HCT116 (cell line): ENCODE data around the gene RAPGEF3. TPM values are rescaled to one million over a fixed set of nuclear protein-coding genes. Genes with fewer than 3 reads are reported as not detected.

Experiments
- ATAC-seq: fragments of 200-7000 bp; cut with Tn5 transposase; 2 replicates; pipeline ENCODE4 v1.9.1; 2020; ENCODE audit warnings: mild to moderate bottlenecking, moderate library complexity
- BruUV-seq: library from RNA; stranded (reverse); fragments of 400-500 nt; replicated peaks from 2 replicates; lab custom pipeline; 2021; lab: Mats Ljungman, UMichigan
- CTCF ChIA-PET: fragments of 300-600 bp; sonication (Branson Sonifier 250); formaldehyde crosslinking; loops from one replicate; lab custom pipeline; 2021; ENCODE audit warnings: antibody characterized with exemption; lab: Charles Lee
- POLR2A ChIA-PET: fragments of 300-600, 350-600 bp; sonication (Branson Sonifier 250); formaldehyde crosslinking; loops from one replicate; lab custom pipeline; 2021; ENCODE audit warnings: antibody characterized with exemption; lab: Charles Lee
- RAD21 ChIA-PET, 2 experiments: fragments of 300-600 bp; sonication (Branson Sonifier 250); formaldehyde crosslinking; loops; one replicate each; lab custom pipeline; 2023; ENCODE audit warnings: low total read pairs in 2 of 2; ENCODE audit not compliant: uncharacterized antibody in 2 of 2, unreplicated experiment in 2 of 2, low non-redundant PET in 1 of 2; lab: Charles Lee
- DNase-seq: peaks from one replicate; pipeline ENCODE4 v3.0.0-alpha.2; 2010; ENCODE audit warnings: low read depth, low spot score
- H2AFZ ChIP-seq: fragments of 200-600 bp; shearing (Covaris generic), sonication (generic); 2 replicates; pipeline ENCODE4 v1.6.1; 2017; ENCODE audit warnings: low read depth, mixed run types, mixed read lengths, antibody characterized with exemption, low read length; ENCODE audit not compliant: poor library complexity, severe bottlenecking
- H3K27ac ChIP-seq: 2 replicates; pipeline ENCODE4 v1.5.1; 2012; ENCODE audit warnings: low read depth, low read length
- H3K27me3 ChIP-seq: fragments of 200-600 bp; sonication (generic); 2 replicates; pipeline ENCODE4 v1.6.1; 2016; ENCODE audit warnings: mixed run types, low read length, mixed read lengths; ENCODE audit not compliant: insufficient read depth
- H3K36me3 ChIP-seq, 2 experiments: fragments of 200-500 bp in 1 of 2; fragments of 200-600 bp in 1 of 2; sonication (Bioruptor generic) in 1 of 2; sonication (generic) in 1 of 2; 2 replicates each; pipeline versions ENCODE4 v1.5.1 to v1.6.1; 2014 to 2016; ENCODE audit warnings: low read length in 2 of 2, inconsistent platforms in 1 of 2, mixed read lengths in 1 of 2, mixed run types in 1 of 2; ENCODE audit not compliant: insufficient read depth in 2 of 2, control insufficient read depth in 1 of 2
- H3K4me1 ChIP-seq, 2 experiments: fragments of 200-600 bp in 1 of 2; sonication (generic) in 1 of 2; 2 replicates each; pipeline versions ENCODE4 v1.5.1 to v1.6.1; 2012 to 2017; ENCODE audit warnings: low read length in 2 of 2, inconsistent platforms in 1 of 2, mild to moderate bottlenecking in 1 of 2, mixed read lengths in 1 of 2, mixed run types in 1 of 2, moderate library complexity in 1 of 2; ENCODE audit not compliant: insufficient read depth in 2 of 2, control insufficient read depth in 1 of 2
- H3K4me2 ChIP-seq: fragments of 200-600 bp; sonication (generic); 2 replicates; pipeline ENCODE4 v1.6.1; 2017; ENCODE audit warnings: mixed run types, low read length, mixed read lengths
- H3K4me3 ChIP-seq, 2 experiments: fragments of 200-600 bp in 1 of 2; sonication (generic) in 1 of 2; replicated peaks in 1 of 2; 2 replicates each; pipeline ENCODE4 v1.5.1; 2011 to 2016; ENCODE audit warnings: low read length in 2 of 2, control low read depth in 1 of 2, low read depth in 1 of 2, mild to moderate bottlenecking in 1 of 2, mixed read lengths in 1 of 2, mixed run types in 1 of 2
- H3K79me2 ChIP-seq: fragments of 200-600 bp; sonication (generic); 2 replicates; pipeline ENCODE4 v1.6.1; 2017; ENCODE audit warnings: mild to moderate bottlenecking, mixed run types, low read length, moderate library complexity, mixed read lengths; ENCODE audit not compliant: insufficient read depth
- H3K9ac ChIP-seq: fragments of 200-600 bp; sonication (generic); 2 replicates; pipeline ENCODE4 v1.6.1; 2016; ENCODE audit warnings: low read length, mixed read lengths
- H3K9me2 ChIP-seq: fragments of 200-600 bp; sonication (generic), shearing (Covaris generic); 2 replicates; pipeline ENCODE4 v1.6.1; 2017; ENCODE audit warnings: mixed run types, mild to moderate bottlenecking, moderate library complexity; ENCODE audit not compliant: insufficient read depth
- H3K9me3 ChIP-seq, 2 experiments: fragments of 200-500 bp in 1 of 2; fragments of 200-600 bp in 1 of 2; sonication (Bioruptor generic) in 1 of 2; sonication (generic) in 1 of 2; 2 replicates each; pipeline ENCODE4 v1.6.1; 2014 to 2017; ENCODE audit warnings: low read length in 2 of 2, mixed read lengths in 2 of 2, inconsistent platforms in 1 of 2, low read depth in 1 of 2, mild to moderate bottlenecking in 1 of 2, mixed run types in 1 of 2, moderate library complexity in 1 of 2; ENCODE audit not compliant: control insufficient read depth in 1 of 2, insufficient read depth in 1 of 2
- H4K20me1 ChIP-seq: fragments of 200-600 bp; sonication (generic), shearing (Covaris generic); 2 replicates; pipeline ENCODE4 v1.6.1; 2017; ENCODE audit warnings: mixed run types, mild to moderate bottlenecking, moderate library complexity; ENCODE audit not compliant: insufficient read depth
- CBX3 ChIP-seq: IDR thresholded peaks from 2 replicates; pipeline ENCODE4 v1.6.1; 2012; ENCODE audit warnings: low read depth
- CEBPB ChIP-seq: IDR thresholded peaks from 2 replicates; pipeline ENCODE4 v1.6.1; 2012; ENCODE audit warnings: low read depth
- EZH2 ChIP-seq: fragments of 200-600 bp; sonication (generic); IDR thresholded peaks from 2 replicates; pipeline ENCODE4 v1.6.1; 2017; ENCODE audit warnings: antibody characterized with exemption, mixed run types
- EZH2phosphoT487 ChIP-seq: fragments of 200-600 bp; IDR thresholded peaks from 2 replicates; pipeline ENCODE4 v1.6.1; 2018; ENCODE audit warnings: antibody characterized with exemption, borderline replicate concordance
- JUND ChIP-seq: IDR thresholded peaks from 2 replicates; pipeline ENCODE4 v1.6.1; 2012
- POLR2AphosphoS5 ChIP-seq: IDR thresholded peaks from 2 replicates; pipeline ENCODE4 v1.6.1; 2011; ENCODE audit warnings: mild to moderate bottlenecking, low read depth, low read length, moderate library complexity
- RAD21 ChIP-seq: IDR thresholded peaks from 2 replicates; pipeline ENCODE4 v1.6.1; 2012; ENCODE audit warnings: low read depth, mild to moderate bottlenecking
- SIN3A ChIP-seq: IDR thresholded peaks from 2 replicates; pipeline ENCODE4 v1.6.1; 2012; ENCODE audit warnings: low read depth
- SP1 ChIP-seq: IDR thresholded peaks from 2 replicates; pipeline ENCODE4 v1.6.1; 2012; ENCODE audit warnings: low read depth
- SRF ChIP-seq: IDR thresholded peaks from 2 replicates; pipeline ENCODE4 v1.6.1; 2012; ENCODE audit warnings: low read depth
- TCF7L2 ChIP-seq: IDR thresholded peaks from 2 replicates; pipeline ENCODE4 v1.7.0; 2011; ENCODE audit warnings: borderline replicate concordance, inconsistent platforms; ENCODE audit not compliant: insufficient read depth, insufficient read length; ENCODE audit errors: extremely low read depth
- ZFX ChIP-seq: fragments of 450-650 bp; IDR thresholded peaks from 2 replicates; pipeline ENCODE4 v1.6.1; 2017
- ZNF274 ChIP-seq: fragments of 200-500 bp; sonication (Bioruptor generic); IDR thresholded peaks from 2 replicates; pipeline ENCODE4 v1.6.1; 2014; ENCODE audit warnings: mild to moderate bottlenecking, low read depth, low read length, inconsistent platforms
- intact Hi-C: fragments of 100-400 bp; cut with micrococcal nuclease; formaldehyde crosslinking; loops from 2 replicates; pipeline ENCODE4 v1.10.0; 2022
- total RNA-seq: library from RNA; stranded (reverse); gene quantifications from one replicate; pipeline ENCODE4 v1.2.1, GENCODE V29; 2021; ENCODE audit not compliant: unreplicated experiment
- TF ChIP-seq, protein P1 (sequence below), 3 experiments: fragments of 200-600 bp in 1 of 3; sonication (generic) in 1 of 3; IDR thresholded peaks in 2 of 3; conservative IDR thresholded peaks in 1 of 3; 2 replicates each; pipeline ENCODE4 v1.5.1; 2012 to 2017; ENCODE audit warnings: low read depth in 2 of 3, low read length in 2 of 3, antibody characterized with exemption in 1 of 3, borderline replicate concordance in 1 of 3, control low read depth in 1 of 3, mild to moderate bottlenecking in 1 of 3, mixed read lengths in 1 of 3, mixed run types in 1 of 3, moderate library complexity in 1 of 3; ENCODE audit not compliant: insufficient read depth in 1 of 3
- TF ChIP-seq, protein P2 (sequence below): IDR thresholded peaks from 2 replicates; pipeline ENCODE4 v1.6.1; 2012
- TF ChIP-seq, protein P3 (sequence below): IDR thresholded peaks from 2 replicates; pipeline ENCODE4 v1.6.1; 2011; ENCODE audit warnings: mild to moderate bottlenecking, low read length, moderate library complexity; ENCODE audit not compliant: insufficient replicate concordance; ENCODE audit errors: extremely low read depth

Gene RAPGEF3
- total RNA-seq, 1 experiment from 2014 or later = 1.8 TPM

DNA sequence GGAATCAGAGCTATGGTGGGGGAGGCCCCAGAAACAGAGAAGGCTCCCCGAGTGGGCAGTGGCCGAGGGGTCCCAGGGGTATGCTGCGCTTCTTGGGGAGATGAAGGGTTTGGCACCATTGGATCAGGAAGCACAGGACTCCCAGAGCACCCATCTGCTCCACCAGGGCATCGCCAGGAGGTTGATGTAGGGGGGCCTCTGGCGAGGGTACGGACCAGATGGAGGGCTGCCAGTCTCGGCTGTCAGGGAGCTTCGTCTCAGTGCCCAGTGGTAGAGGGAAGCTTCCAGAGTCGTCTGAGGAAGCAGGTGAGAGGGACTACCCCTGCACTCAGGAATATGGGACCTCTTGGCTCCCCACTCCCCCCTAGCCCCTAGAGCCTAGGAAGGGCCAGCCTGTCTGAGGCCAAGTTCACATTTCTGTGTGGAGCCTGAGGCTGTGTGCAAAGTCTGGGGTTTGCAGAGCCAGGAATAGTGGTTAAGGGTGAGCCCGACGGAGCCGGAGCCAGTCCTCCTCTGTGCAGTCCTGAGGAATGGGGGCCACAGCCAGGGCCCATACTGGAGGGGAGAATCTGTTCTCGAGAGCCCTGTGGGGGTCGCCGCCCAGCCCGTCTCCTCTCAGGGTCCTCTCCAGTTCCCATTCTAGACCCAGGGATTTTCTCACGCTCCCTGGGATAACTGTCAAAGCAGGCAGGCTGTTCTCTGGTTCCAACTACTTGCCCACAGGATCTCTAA lies 24.5 kb upstream of the RAPGEF3 start (continued):
- TF ChIP-seq, protein P1, sequence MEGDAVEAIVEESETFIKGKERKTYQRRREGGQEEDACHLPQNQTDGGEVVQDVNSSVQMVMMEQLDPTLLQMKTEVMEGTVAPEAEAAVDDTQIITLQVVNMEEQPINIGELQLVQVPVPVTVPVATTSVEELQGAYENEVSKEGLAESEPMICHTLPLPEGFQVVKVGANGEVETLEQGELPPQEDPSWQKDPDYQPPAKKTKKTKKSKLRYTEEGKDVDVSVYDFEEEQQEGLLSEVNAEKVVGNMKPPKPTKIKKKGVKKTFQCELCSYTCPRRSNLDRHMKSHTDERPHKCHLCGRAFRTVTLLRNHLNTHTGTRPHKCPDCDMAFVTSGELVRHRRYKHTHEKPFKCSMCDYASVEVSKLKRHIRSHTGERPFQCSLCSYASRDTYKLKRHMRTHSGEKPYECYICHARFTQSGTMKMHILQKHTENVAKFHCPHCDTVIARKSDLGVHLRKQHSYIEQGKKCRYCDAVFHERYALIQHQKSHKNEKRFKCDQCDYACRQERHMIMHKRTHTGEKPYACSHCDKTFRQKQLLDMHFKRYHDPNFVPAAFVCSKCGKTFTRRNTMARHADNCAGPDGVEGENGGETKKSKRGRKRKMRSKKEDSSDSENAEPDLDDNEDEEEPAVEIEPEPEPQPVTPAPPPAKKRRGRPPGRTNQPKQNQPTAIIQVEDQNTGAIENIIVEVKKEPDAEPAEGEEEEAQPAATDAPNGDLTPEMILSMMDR (IDR thresholded peaks at IDR 0.05 in 2 of 3, conservative IDR thresholded peaks at IDR 0.05 in 1 of 3; ENCODE audit: borderline replicate concordance in 1 of 3, insufficient read depth in 1 of 3, low read depth in 2 of 3, low read length in 2 of 3) = no peak
- no peak for TF ChIP-seq RAD21
- TF ChIP-seq POLR2AphosphoS5 = no peak
- no peak for TF ChIP-seq TCF7L2
- no peak for TF ChIP-seq ZFX
- TF ChIP-seq CBX3 = no peak
- TF ChIP-seq EZH2 = no peak
- TF ChIP-seq EZH2phosphoT487 = no peak

DNA sequence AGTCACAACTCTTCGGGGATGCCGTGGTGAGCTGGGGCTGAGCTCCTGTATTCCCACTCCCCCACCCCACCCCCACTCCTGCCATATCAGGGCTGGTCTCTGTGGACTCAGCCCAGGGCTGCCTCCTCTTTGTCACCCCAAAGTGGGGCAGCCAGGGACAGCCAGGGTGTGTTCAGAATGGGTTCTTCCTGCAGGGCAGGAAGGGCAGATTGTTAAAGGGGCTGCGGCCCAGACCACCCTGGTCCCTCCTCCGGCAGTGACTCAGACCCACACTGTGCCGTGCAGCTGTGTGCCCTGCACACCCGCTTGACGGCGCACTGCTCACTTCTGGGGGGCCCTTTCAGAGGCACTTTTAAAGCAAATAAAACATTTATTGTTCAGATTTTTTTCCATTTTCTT lies 23.7 kb upstream of the RAPGEF3 start:
- Histone ChIP-seq H3K27ac (no peak overlapping the region), H3K4me2 (no peak overlapping the region)
- TF ChIP-seq TCF7L2 = no peak
- TF ChIP-seq CBX3 = no peak
- TF ChIP-seq ZNF274 = no peak
- no peak for TF ChIP-seq SP1
- no peak for TF ChIP-seq RAD21
- TF ChIP-seq, protein P2, sequence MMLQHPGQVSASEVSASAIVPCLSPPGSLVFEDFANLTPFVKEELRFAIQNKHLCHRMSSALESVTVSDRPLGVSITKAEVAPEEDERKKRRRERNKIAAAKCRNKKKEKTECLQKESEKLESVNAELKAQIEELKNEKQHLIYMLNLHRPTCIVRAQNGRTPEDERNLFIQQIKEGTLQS = no peak
- TF ChIP-seq POLR2AphosphoS5 = no peak
- TF ChIP-seq SRF = no peak
- no peak for TF ChIP-seq SIN3A
- no peak for TF ChIP-seq EZH2
- no peak for TF ChIP-seq JUND
- TF ChIP-seq, protein P1 (IDR thresholded peaks at IDR 0.05 in 2 of 3, conservative IDR thresholded peaks at IDR 0.05 in 1 of 3; ENCODE audit: borderline replicate concordance in 1 of 3, insufficient read depth in 1 of 3, low read depth in 2 of 3, low read length in 2 of 3) = no peak
- TF ChIP-seq, protein P3, sequence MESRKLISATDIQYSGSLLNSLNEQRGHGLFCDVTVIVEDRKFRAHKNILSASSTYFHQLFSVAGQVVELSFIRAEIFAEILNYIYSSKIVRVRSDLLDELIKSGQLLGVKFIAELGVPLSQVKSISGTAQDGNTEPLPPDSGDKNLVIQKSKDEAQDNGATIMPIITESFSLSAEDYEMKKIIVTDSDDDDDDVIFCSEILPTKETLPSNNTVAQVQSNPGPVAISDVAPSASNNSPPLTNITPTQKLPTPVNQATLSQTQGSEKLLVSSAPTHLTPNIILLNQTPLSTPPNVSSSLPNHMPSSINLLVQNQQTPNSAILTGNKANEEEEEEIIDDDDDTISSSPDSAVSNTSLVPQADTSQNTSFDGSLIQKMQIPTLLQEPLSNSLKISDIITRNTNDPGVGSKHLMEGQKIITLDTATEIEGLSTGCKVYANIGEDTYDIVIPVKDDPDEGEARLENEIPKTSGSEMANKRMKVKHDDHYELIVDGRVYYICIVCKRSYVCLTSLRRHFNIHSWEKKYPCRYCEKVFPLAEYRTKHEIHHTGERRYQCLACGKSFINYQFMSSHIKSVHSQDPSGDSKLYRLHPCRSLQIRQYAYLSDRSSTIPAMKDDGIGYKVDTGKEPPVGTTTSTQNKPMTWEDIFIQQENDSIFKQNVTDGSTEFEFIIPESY = no peak
- TF ChIP-seq CEBPB = no peak
- TF ChIP-seq, all 23 proteins: peak for 0
- H3K9me2 ChIP-seq = no peaks in the 10 kb centered on the region
- RAD21 ChIA-PET = interaction anchor here in 1 of 2 experiments (1.1 kb wide), 1 partner anchor 55 kb away, joined by 4 read pairs; no protein-coding TSS in a partner anchor
- no peaks in the 10 kb centered on the region for H3K27me3 ChIP-seq
- ATAC-seq = no peak
- H3K4me1 ChIP-seq = peaks cover 4 to 10% of the 10 kb centered on the region in 2 experiments; a peak in 2 of 4 replicates
- no peak overlapping the region for H3K9ac ChIP-seq
- no peak overlapping the region for H2AFZ ChIP-seq
- H3K79me2 ChIP-seq = no peaks in the 10 kb centered on the region
- no peak overlapping the region for H3K4me3 ChIP-seq
- intact Hi-C loops = no loop called here
- no peaks in the 10 kb centered on the region for H4K20me1 ChIP-seq
- POLR2A ChIA-PET = no interaction called here
- DNase-seq = no peak
- CTCF ChIA-PET = interaction anchor here (1.4 kb wide), 1 partner anchor 15 kb away, joined by 3 read pairs; no protein-coding TSS in a partner anchor
- no TSS peak for BruUV-seq
- H3K36me3 ChIP-seq = peaks cover 13 to 18% of the 10 kb centered on the region in 2 experiments; a peak in 3 of 4 replicates
- no peaks in the 10 kb centered on the region for H3K9me3 ChIP-seq
